ENCODE measurements around the gene LXN. TPM values are rescaled to one million over a fixed set of nuclear protein-coding genes. Genes with fewer than 3 reads are reported as not detected.
A peak's percentile ranks its signal among the peaks of the same experiment; 100 is the strongest.

LXN gene
- total and polyA plus RNA-seq, 2 of the 4 experiments (the other 2 are of a cell fraction) = 93.6 to 155 TPM

DNA sequence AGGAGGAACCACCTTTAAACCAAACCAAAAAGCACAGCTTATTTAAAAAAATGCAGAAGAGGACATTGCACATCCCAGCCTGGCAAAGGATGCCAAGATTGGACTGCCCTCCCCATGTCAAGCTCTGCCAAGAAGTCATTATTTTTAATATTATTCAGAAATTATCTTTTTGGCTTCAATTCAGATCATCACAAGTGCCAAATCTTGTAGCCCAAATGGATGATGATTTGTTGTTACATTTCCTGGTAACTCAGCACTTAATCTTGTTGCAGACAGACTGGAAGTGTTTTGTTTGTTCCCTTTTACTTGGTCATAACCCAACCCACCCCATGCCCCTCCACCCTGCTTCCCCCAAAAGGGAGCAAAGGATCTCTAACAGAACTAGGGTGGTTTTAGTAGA lies 28.1 kb upstream of the LXN start:
- peak overlapping the region; percentile 25; the same call in 1 of the 2 replicates for H3K27ac ChIP-seq (ENCODE audit: insufficient read depth, low read length)

More for the DNA sequence above, 28.1 kb upstream of the LXN start:
- peaks cover 16% of the 10 kb centered on the region for H3K9me1 ChIP-seq (ENCODE audit: insufficient read depth, low read length)
- H4K5ac ChIP-seq (ENCODE audit: low read depth, low read length) = peak overlapping the region; percentile 16; the same call in 1 of the 2 replicates
- H2AK5ac ChIP-seq (ENCODE audit: low read depth, low read length) = no peak overlapping the region
- H4K91ac ChIP-seq (ENCODE audit: insufficient read depth, low read depth, low read length) = peak overlapping the region; percentile 2
- 0 out of 2 replicates have a peak overlapping the region, but pooled peaks have one; percentile 7 for H3K14ac ChIP-seq (replicated peaks; ENCODE audit: low read depth, low read length)
- TF ChIP-seq RAD21 (IDR thresholded peaks at IDR 0.05; ENCODE audit: low read length) = no peak
- no peak for TF ChIP-seq CHD1 (IDR thresholded peaks at IDR 0.05; ENCODE audit: low read depth, low read length)
- TF ChIP-seq RFX5 (IDR thresholded peaks at IDR 0.05; ENCODE audit: low read depth, low read length) = no peak
- no peak for TF ChIP-seq MAZ (IDR thresholded peaks at IDR 0.05; ENCODE audit: borderline replicate concordance, low read depth, low read length)
- TF ChIP-seq USF2 (IDR thresholded peaks at IDR 0.05; ENCODE audit: low read depth, low read length) = no peak
- no peak for TF ChIP-seq POLR2A (IDR thresholded peaks at IDR 0.05; ENCODE audit: low read depth, low read length)
- no peak for TF ChIP-seq SMC3 (IDR thresholded peaks at IDR 0.05; ENCODE audit: low read depth, low read length)
- TF ChIP-seq CEBPB (IDR thresholded peaks at IDR 0.05; ENCODE audit: low read depth, low read length) = no peak
- no peak for TF ChIP-seq NFE2L2 (IDR thresholded peaks at IDR 0.05; ENCODE audit: low read depth, low read length)
- TF ChIP-seq, protein P1, sequence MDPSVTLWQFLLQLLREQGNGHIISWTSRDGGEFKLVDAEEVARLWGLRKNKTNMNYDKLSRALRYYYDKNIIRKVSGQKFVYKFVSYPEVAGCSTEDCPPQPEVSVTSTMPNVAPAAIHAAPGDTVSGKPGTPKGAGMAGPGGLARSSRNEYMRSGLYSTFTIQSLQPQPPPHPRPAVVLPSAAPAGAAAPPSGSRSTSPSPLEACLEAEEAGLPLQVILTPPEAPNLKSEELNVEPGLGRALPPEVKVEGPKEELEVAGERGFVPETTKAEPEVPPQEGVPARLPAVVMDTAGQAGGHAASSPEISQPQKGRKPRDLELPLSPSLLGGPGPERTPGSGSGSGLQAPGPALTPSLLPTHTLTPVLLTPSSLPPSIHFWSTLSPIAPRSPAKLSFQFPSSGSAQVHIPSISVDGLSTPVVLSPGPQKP (IDR thresholded peaks at IDR 0.05; ENCODE audit: borderline replicate concordance, low read depth, low read length) = no peak
- no peak for TF ChIP-seq RCOR1 (IDR thresholded peaks at IDR 0.05; ENCODE audit: insufficient replicate concordance, low read length)
- TF ChIP-seq FOS (IDR thresholded peaks at IDR 0.05; ENCODE audit: low read depth, low read length) = no peak
- TF ChIP-seq MAFK (IDR thresholded peaks at IDR 0.05; ENCODE audit: low read depth, low read length) = no peak
- H4K20me1 ChIP-seq (ENCODE audit: insufficient read depth, low read length) = no peaks in the 10 kb centered on the region
- H2BK20ac ChIP-seq (ENCODE audit: low read depth, low read length) = no peak overlapping the region
- BruUV-seq (replicated peaks) = no TSS peak
- no peak overlapping the region for H2AK9ac ChIP-seq (replicated peaks; ENCODE audit: low read depth, low read length, poor library complexity)
- H3K23ac ChIP-seq (ENCODE audit: low read depth, low read length) = no peak overlapping the region
- H3K4me1 ChIP-seq (ENCODE audit: control insufficient read depth, insufficient read depth, low read length) = peaks cover 15% of the 10 kb centered on the region
- H2BK5ac ChIP-seq (ENCODE audit: low read depth, low read length, poor library complexity, severe bottlenecking) = peak overlapping the region; percentile 94
- H3K56ac ChIP-seq (ENCODE audit: extremely low read depth, insufficient read depth, low read length) = no peak overlapping the region
- DNase-seq (no peak), ATAC-seq (ENCODE audit: low read depth) (no peak)
- no peak overlapping the region for H2AFZ ChIP-seq (replicated peaks; ENCODE audit: low read length, poor library complexity)
- H3K9me3 ChIP-seq (ENCODE audit: control insufficient read depth, insufficient read depth, low read length) = no peaks in the 10 kb centered on the region
- no peaks in the 10 kb centered on the region for H3K27me3 ChIP-seq (ENCODE audit: control insufficient read depth, insufficient read depth, low read length)
- H3K4ac ChIP-seq (ENCODE audit: low read depth, low read length) = no peak overlapping the region
- dilution Hi-C loops (cut with HindIII; ENCODE audit: low sequenced_read_pairs, unreplicated experiment) = no loop called here
- CTCF ChIA-PET = no interaction called here
- H3K4me3 ChIP-seq (ENCODE audit: insufficient read depth, low read depth, low read length) = no peak overlapping the region
- POLR2A ChIA-PET (ENCODE audit: unreplicated experiment) = no interaction called here
- peak overlapping the region; percentile 57; the same call in 1 of the 3 replicates for H2BK15ac ChIP-seq (ENCODE audit: low read depth, low read length)
- intact Hi-C loops (cut with micrococcal nuclease) = no loop called here
- peaks cover 24 to 33% of the 10 kb centered on the region in 2 experiments; a peak in 3 of 4 replicates for H3K79me1 ChIP-seq (ENCODE audit: low read depth in 1 of 2, low read length in 2 of 2)
- peak overlapping the region; percentile 31 to 36; a peak in 1 of 4 replicates for H4K8ac ChIP-seq (ENCODE audit: low read depth in 2 of 2, low read length in 2 of 2)
- no peaks in the 10 kb centered on the region for H3K36me3 ChIP-seq (ENCODE audit: control insufficient read depth, insufficient read depth, low read length)
- 0 out of 2 replicates have a peak overlapping the region, but pooled peaks have one; percentile 11 for H2BK120ac ChIP-seq (ENCODE audit: low read depth, low read length)
- peak overlapping the region; percentile 98 for H3K18ac ChIP-seq (ENCODE audit: low read depth, low read length)
- H3K9ac ChIP-seq (ENCODE audit: low read depth, low read length) = no peak overlapping the region
- in situ Hi-C loops (cut with MboI; ENCODE audit: low sequenced_read_pairs) = loop anchor here (25.0 kb wide), 1 partner anchor 1538 kb away; the partner anchor contains the start of gene CCNL1
- H3K4me2 ChIP-seq (ENCODE audit: low read depth, low read length) = no peak overlapping the region

Measured in IMR-90 (cell line).